Stomach smooth muscle (tissue), 2 donors: ENCODE data around the gene SNX6.
A peak's percentile ranks its signal among the peaks of the same experiment; 100 is the strongest.
"Not testable (repeated sequence)": the region's sequence is repeated elsewhere in the genome, so short reads cannot be mapped to it uniquely, and the experiment has no call there.

Source experiments
- H3K27ac ChIP-seq: one replicate; pipeline ENCODE4 v1.7.0; 2013; ENCODE audit warnings: mild to moderate bottlenecking, low read length, inconsistent platforms
- H3K27me3 ChIP-seq, 2 donors: one replicate each; pipeline ENCODE4 v1.7.0; 2013; ENCODE audit warnings: low read length in 2 of 2; ENCODE audit not compliant: insufficient read depth in 2 of 2, control insufficient read depth in 1 of 2
- H3K36me3 ChIP-seq, 2 donors: one replicate each; pipeline ENCODE4 v1.7.0; 2013; ENCODE audit warnings: low read length in 2 of 2; ENCODE audit not compliant: control insufficient read depth in 2 of 2, insufficient read depth in 2 of 2
- H3K4me1 ChIP-seq: one replicate; pipeline ENCODE4 v1.7.0; 2013; ENCODE audit warnings: low read length; ENCODE audit not compliant: control insufficient read depth, insufficient read depth
- H3K4me3 ChIP-seq, 2 donors: one replicate each; pipeline ENCODE4 v1.7.0; 2013; ENCODE audit warnings: low read length in 2 of 2
- H3K9ac ChIP-seq, 2 donors: one replicate each; pipeline ENCODE4 v1.7.0; 2013; ENCODE audit warnings: low read length in 2 of 2, mild to moderate bottlenecking in 1 of 2
- H3K9me3 ChIP-seq, 2 donors: one replicate each; pipeline ENCODE4 v1.7.0; 2013; ENCODE audit warnings: low read length in 2 of 2; ENCODE audit not compliant: control insufficient read depth in 2 of 2
- donor health status: healthy.
- donor health status: Pancreatic carcinoma.

Gene SNX6

GRCh38 chr14:34569750-34570149 lies 60.2 kb downstream of the SNX6 start:
- H3K36me3 ChIP-seq, result peaks cover 12 to 21% of the 10 kb centered on the region in 2 donors
- H3K9ac ChIP-seq, result no peak overlapping the region
- H3K4me1 ChIP-seq, result no peaks in the 10 kb centered on the region
- H3K27me3 ChIP-seq, result no peaks in the 10 kb centered on the region
- no peaks in the 10 kb centered on the region for H3K9me3 ChIP-seq
- H3K27ac ChIP-seq, result no peak overlapping the region
- no peak overlapping the region for H3K4me3 ChIP-seq

- peaks cover 12 to 21% of the 10 kb centered on the region in 2 donors for H3K36me3 ChIP-seq
- no peak overlapping the region for H3K4me3 ChIP-seq
- no peak overlapping the region for H3K27ac ChIP-seq
- H3K9me3 ChIP-seq, result no peaks in the 10 kb centered on the region
- no peaks in the 10 kb centered on the region for H3K27me3 ChIP-seq
- H3K9ac ChIP-seq, result no peak overlapping the region
- H3K4me1 ChIP-seq, result no peaks in the 10 kb centered on the region
Measured at GRCh38 chr14:34568803-34569202, 61.1 kb downstream of the SNX6 start.

- Histone ChIP-seq H3K9me3 (no peaks in the 10 kb centered on the region), H3K36me3 (peaks cover 3 to 8% of the 10 kb centered on the region in 2 donors), H3K27ac (no peak overlapping the region), H3K4me1 (no peaks in the 10 kb centered on the region), H3K27me3 (no peaks in the 10 kb centered on the region), H3K9ac (no peak overlapping the region), H3K4me3 (no peak overlapping the region)
Measured at GRCh38 chr14:34562776-34563150, 67.2 kb downstream of the SNX6 start.

GRCh38 chr14:34562037-34562775 lies 67.7 kb downstream of the SNX6 start:
- H3K4me1 ChIP-seq, H3K27me3 ChIP-seq, H3K27ac ChIP-seq, H3K9me3 ChIP-seq, H3K4me3 ChIP-seq, H3K9ac ChIP-seq, H3K36me3 ChIP-seq: not testable (repeated sequence)

- not testable (repeated sequence) for H3K4me3 ChIP-seq, H3K4me1 ChIP-seq, H3K36me3 ChIP-seq, H3K27ac ChIP-seq, H3K9me3 ChIP-seq, H3K9ac ChIP-seq, H3K27me3 ChIP-seq
Measured at GRCh38 chr14:34556498-34556829, 73.5 kb downstream of the SNX6 start.

GRCh38 chr14:34555583-34556497 lies 74.1 kb downstream of the SNX6 start:
- H3K9me3 ChIP-seq, H3K4me1 ChIP-seq, H3K9ac ChIP-seq, H3K36me3 ChIP-seq, H3K27me3 ChIP-seq, H3K27ac ChIP-seq, H3K4me3 ChIP-seq: not testable (repeated sequence)

GRCh38 chr14:34554540-34555250 lies 75.3 kb downstream of the SNX6 start:
- H3K27ac ChIP-seq, result peak overlapping the region; percentile 58
- peaks cover 5% of the 10 kb centered on the region for H3K4me1 ChIP-seq
- H3K9ac ChIP-seq, result no peak overlapping the region
- no peaks in the 10 kb centered on the region for H3K36me3 ChIP-seq
- no peaks in the 10 kb centered on the region for H3K9me3 ChIP-seq
- H3K27me3 ChIP-seq, result no peaks in the 10 kb centered on the region
- no peak overlapping the region for H3K4me3 ChIP-seq

GRCh38 chr14:34549276-34549966 lies 80.5 kb downstream of the SNX6 start:
- H3K36me3 ChIP-seq, H3K4me1 ChIP-seq, H3K9ac ChIP-seq, H3K4me3 ChIP-seq, H3K27ac ChIP-seq, H3K9me3 ChIP-seq, H3K27me3 ChIP-seq: not testable (repeated sequence)

GRCh38 chr14:34548472-34548981 lies 81.4 kb downstream of the SNX6 start:
- H3K27me3 ChIP-seq, result no peaks in the 10 kb centered on the region
- no peaks in the 10 kb centered on the region for H3K9me3 ChIP-seq
- no peaks in the 10 kb centered on the region for H3K4me1 ChIP-seq
- H3K4me3 ChIP-seq, result no peak overlapping the region
- no peaks in the 10 kb centered on the region for H3K36me3 ChIP-seq
- H3K9ac ChIP-seq, result no peak overlapping the region
- no peak overlapping the region for H3K27ac ChIP-seq

- H3K4me1 ChIP-seq, H3K4me3 ChIP-seq, H3K36me3 ChIP-seq, H3K9ac ChIP-seq, H3K9me3 ChIP-seq, H3K27me3 ChIP-seq, H3K27ac ChIP-seq: not testable (repeated sequence)
Measured at GRCh38 chr14:34547136-34547520, 82.8 kb downstream of the SNX6 start.
